Superior temporal gyrus (tissue), 1 donor: ENCODE measurements around the gene ANAPC7.
"Not testable (repeated sequence)": the region's sequence is repeated elsewhere in the genome, so short reads cannot be mapped to it uniquely, and the experiment has no call there.

ENCODE experiments used
- DNase-seq: peaks from one replicate; pipeline ENCODE4 v3.0.0-alpha.2; 2016; ENCODE audit errors: extremely low spot score

The ANAPC7 gene

GRCh38 chr12:110378131-110378790 is 25.2 kb downstream of the ANAPC7 start:
- not testable (repeated sequence) for DNase-seq

- DNase-seq, result no peak
These were observed 29.4 kb downstream of the ANAPC7 start for GRCh38 chr12:110373962-110374611.

- DNase-seq, result no peak
These were observed 30.1 kb downstream of the ANAPC7 start for GRCh38 chr12:110373425-110373824.

- no peak for DNase-seq
These were observed 30.5 kb downstream of the ANAPC7 start for GRCh38 chr12:110373025-110373424.

- no peak for DNase-seq
These were observed 31.5 kb downstream of the ANAPC7 start for GRCh38 chr12:110372056-110372425.

- no peak for DNase-seq
These were observed 32.0 kb downstream of the ANAPC7 start for GRCh38 chr12:110371408-110372055.

- no peak for DNase-seq
These were observed 32.7 kb downstream of the ANAPC7 start for GRCh38 chr12:110370732-110371231.

- DNase-seq, result no peak
These were observed 33.5 kb downstream of the ANAPC7 start for GRCh38 chr12:110369992-110370391.

GRCh38 chr12:110367181-110367864 is 36.2 kb downstream of the ANAPC7 start:
- DNase-seq, result no peak

GRCh38 chr12:110366321-110367142 is 37.0 kb downstream of the ANAPC7 start:
- DNase-seq, result no peak

GRCh38 chr12:110365489-110366320 is 37.8 kb downstream of the ANAPC7 start:
- no peak for DNase-seq

GRCh38 chr12:110361216-110361615 is 42.3 kb downstream of the ANAPC7 start:
- DNase-seq, result no peak

- DNase-seq, result not testable (repeated sequence)
These were observed 45.0 kb downstream of the ANAPC7 start for GRCh38 chr12:110358384-110359097.

GRCh38 chr12:110355073-110355472 is 48.4 kb downstream of the ANAPC7 start:
- no peak for DNase-seq

- DNase-seq, result no peak
These were observed 49.2 kb downstream of the ANAPC7 start for GRCh38 chr12:110354172-110354780.

- no peak for DNase-seq
These were observed 50.1 kb downstream of the ANAPC7 start for GRCh38 chr12:110353211-110353965.

GRCh38 chr12:110352401-110352800 is 51.1 kb downstream of the ANAPC7 start:
- DNase-seq, result no peak

GRCh38 chr12:110351119-110351518 is 52.4 kb downstream of the ANAPC7 start:
- no peak for DNase-seq
